Effector memory CD4-positive, alpha-beta T cell (primary cell): ENCODE measurements around the gene CLIC3.

Experiments used
- DNase-seq, 3 donors: peaks; one replicate each; pipeline ENCODE4 v3.0.0-alpha.2; 2020
- H3K27ac ChIP-seq: 2 replicates; pipeline ENCODE4 v1.7.0; 2013; ENCODE audit warnings: mild to moderate bottlenecking, low read length, moderate library complexity; ENCODE audit not compliant: insufficient read depth, poor library complexity, severe bottlenecking
- H3K27me3 ChIP-seq: replicated peaks from 2 replicates; pipeline ENCODE4 v1.7.0; 2013; ENCODE audit warnings: mild to moderate bottlenecking, low read length; ENCODE audit not compliant: insufficient read depth, control insufficient read depth, poor library complexity, severe bottlenecking
- H3K36me3 ChIP-seq: 2 replicates; pipeline ENCODE4 v1.7.0; 2013; ENCODE audit warnings: mild to moderate bottlenecking, low read length, moderate library complexity; ENCODE audit not compliant: control insufficient read depth, insufficient read depth
- H3K4me1 ChIP-seq: 2 replicates; pipeline ENCODE4 v1.7.0; 2013; ENCODE audit warnings: low read length, mild to moderate bottlenecking; ENCODE audit not compliant: control insufficient read depth, insufficient read depth, poor library complexity, severe bottlenecking
- H3K4me3 ChIP-seq: 2 replicates; pipeline ENCODE4 v1.7.0; 2013; ENCODE audit warnings: low read length, low read depth, mild to moderate bottlenecking; ENCODE audit not compliant: insufficient read depth, poor library complexity, severe bottlenecking
- H3K9me3 ChIP-seq: 2 replicates; pipeline ENCODE4 v1.7.0; 2013; ENCODE audit warnings: mild to moderate bottlenecking, low read length, moderate library complexity; ENCODE audit not compliant: control insufficient read depth

CLIC3 gene

DNA sequence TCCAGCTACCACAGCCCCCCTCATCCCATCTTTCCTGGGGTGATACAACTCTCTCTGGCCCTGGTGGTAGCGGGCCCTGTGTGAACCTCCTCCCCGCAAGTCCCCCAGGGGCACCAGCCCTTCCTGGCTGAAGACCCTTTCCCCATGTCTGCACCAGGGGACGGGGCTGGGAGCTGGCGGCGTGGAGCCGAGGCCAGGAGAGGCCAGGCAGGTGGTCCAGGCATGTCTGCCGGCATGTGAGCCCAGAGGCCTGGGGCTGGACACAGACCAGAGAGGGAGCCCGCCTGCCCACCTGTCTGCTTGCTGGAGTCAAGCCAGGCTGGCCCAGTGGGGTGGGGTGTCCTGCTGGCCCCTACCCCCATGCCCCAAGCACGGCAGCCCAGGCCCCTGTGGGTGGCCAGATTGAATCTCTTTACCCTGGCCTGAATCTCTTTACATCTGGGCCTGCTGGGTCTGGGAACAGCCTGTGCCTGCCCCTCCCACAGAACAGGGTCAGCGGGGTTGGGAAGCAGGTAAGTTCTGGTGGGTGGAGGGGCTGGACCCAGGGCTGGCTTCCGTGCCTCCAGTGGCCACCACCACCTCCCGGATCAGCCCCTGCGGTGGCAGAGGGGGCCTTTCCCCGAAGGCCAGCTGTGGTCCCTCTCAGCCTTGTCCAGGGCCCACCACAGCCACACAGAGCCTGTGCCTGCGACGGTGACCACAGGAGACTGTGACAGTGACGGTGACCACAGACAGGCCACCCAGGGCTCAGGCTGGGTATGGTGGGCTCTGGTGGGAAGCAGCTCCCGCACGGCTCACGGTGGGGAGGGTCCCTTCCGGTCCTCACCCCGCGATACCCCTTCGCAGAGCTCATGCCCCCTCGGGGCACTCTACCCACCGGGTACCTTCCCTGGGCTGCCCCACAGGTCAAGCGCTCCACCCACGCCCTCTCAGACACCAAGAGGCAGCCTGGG lies 37.2 kb downstream of the CLIC3 start:
- H3K9me3 ChIP-seq: no peaks in the 10 kb centered on the region
- H3K36me3 ChIP-seq: no peaks in the 10 kb centered on the region
- H3K4me1 ChIP-seq: peaks cover 42% of the 10 kb centered on the region
- H3K4me3 ChIP-seq: no peak overlapping the region
- H3K27ac ChIP-seq: peak overlapping the region; percentile 21
- DNase-seq: no peak
- no peaks in the 10 kb centered on the region for H3K27me3 ChIP-seq

GRCh38 chr9:136958473-136958872 lies 37.9 kb downstream of the CLIC3 start:
- no peak overlapping the region for H3K27ac ChIP-seq
- no peaks in the 10 kb centered on the region for H3K9me3 ChIP-seq
- no peaks in the 10 kb centered on the region for H3K36me3 ChIP-seq
- H3K27me3 ChIP-seq: no peaks in the 10 kb centered on the region
- no peak overlapping the region for H3K4me3 ChIP-seq
- DNase-seq: no peak
- H3K4me1 ChIP-seq: peaks cover 35% of the 10 kb centered on the region

DNA sequence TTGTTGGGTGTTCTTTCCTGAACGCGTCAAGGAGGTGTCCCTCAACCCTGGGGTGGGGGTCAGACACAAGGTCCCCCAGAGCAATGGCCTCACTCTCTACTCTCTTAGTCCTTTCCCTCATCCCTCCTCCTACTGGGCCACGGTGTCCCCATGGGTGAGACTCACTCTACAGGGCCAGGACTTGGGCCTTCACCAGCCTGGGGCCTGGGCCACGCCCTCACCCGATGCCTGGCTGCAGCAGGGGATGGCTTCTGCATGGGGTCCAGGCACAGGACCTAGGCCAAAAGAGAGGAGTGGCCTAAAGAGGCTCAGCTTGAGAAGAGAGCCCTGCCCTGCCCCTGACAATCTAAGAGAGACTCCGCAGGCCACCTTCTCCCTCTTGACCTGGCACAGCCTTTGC lies 38.5 kb downstream of the CLIC3 start:
- no peak for DNase-seq
- no peaks in the 10 kb centered on the region for H3K27me3 ChIP-seq
- H3K27ac ChIP-seq: no peak overlapping the region
- H3K4me3 ChIP-seq: no peak overlapping the region
- peaks cover 31% of the 10 kb centered on the region for H3K4me1 ChIP-seq
- no peaks in the 10 kb centered on the region for H3K36me3 ChIP-seq
- no peaks in the 10 kb centered on the region for H3K9me3 ChIP-seq

DNA sequence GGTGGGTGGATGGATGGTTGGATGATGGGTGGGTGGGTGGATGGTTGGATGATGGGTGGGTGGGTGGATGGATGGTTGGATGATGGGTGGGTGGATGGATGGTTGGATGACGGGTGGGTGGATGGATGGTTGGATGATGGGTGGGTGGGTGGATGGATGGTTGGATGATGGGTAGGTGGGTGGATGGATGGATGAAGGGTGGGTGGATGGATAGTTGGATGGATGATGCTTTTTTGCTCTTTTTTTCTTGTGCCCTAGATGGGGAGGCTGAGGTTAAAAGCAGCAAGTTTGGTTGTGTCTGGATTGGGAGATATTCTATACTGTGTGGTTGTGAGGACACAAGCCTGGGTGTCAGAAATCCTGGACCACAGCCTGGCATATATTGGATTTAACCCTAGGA lies 38.9 kb downstream of the CLIC3 start:
- H3K36me3 ChIP-seq: no peaks in the 10 kb centered on the region
- no peak for DNase-seq
- no peak overlapping the region for H3K27ac ChIP-seq
- no peaks in the 10 kb centered on the region for H3K27me3 ChIP-seq
- H3K4me3 ChIP-seq: no peak overlapping the region
- peaks cover 30% of the 10 kb centered on the region for H3K4me1 ChIP-seq
- H3K9me3 ChIP-seq: no peaks in the 10 kb centered on the region

GRCh38 chr9:136956604-136957003 lies 39.8 kb downstream of the CLIC3 start:
- Histone ChIP-seq H3K9me3 (no peaks in the 10 kb centered on the region), H3K4me1 (peaks cover 25% of the 10 kb centered on the region), H3K36me3 (no peaks in the 10 kb centered on the region), H3K4me3 (no peak overlapping the region), H3K27ac (no peak overlapping the region), H3K27me3 (no peaks in the 10 kb centered on the region)
- DNase-seq: no peak

DNA sequence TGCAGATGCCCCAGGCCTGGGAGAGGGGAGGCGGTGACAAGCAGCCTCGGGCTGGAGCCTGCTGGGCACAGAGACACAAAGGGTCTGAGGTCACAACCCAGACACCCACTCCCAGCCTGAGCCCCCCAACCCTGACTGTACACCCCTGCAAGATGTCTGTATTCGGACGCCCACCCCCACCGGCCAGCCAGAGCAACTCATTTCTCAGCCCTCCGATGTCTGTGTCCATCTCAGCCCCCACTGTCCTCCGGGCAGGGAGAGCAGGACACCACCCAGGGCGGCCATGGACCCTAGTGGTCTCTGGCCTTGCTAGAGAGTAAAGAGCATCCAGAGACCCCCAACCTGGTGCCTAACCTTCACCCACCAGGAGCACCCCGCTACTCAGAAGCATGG lies 40.4 kb downstream of the CLIC3 start:
- no peaks in the 10 kb centered on the region for H3K27me3 ChIP-seq
- no peaks in the 10 kb centered on the region for H3K36me3 ChIP-seq
- H3K9me3 ChIP-seq: no peaks in the 10 kb centered on the region
- H3K4me3 ChIP-seq: no peak overlapping the region
- no peak for DNase-seq
- H3K27ac ChIP-seq: no peak overlapping the region
- peaks cover 20% of the 10 kb centered on the region for H3K4me1 ChIP-seq

DNA sequence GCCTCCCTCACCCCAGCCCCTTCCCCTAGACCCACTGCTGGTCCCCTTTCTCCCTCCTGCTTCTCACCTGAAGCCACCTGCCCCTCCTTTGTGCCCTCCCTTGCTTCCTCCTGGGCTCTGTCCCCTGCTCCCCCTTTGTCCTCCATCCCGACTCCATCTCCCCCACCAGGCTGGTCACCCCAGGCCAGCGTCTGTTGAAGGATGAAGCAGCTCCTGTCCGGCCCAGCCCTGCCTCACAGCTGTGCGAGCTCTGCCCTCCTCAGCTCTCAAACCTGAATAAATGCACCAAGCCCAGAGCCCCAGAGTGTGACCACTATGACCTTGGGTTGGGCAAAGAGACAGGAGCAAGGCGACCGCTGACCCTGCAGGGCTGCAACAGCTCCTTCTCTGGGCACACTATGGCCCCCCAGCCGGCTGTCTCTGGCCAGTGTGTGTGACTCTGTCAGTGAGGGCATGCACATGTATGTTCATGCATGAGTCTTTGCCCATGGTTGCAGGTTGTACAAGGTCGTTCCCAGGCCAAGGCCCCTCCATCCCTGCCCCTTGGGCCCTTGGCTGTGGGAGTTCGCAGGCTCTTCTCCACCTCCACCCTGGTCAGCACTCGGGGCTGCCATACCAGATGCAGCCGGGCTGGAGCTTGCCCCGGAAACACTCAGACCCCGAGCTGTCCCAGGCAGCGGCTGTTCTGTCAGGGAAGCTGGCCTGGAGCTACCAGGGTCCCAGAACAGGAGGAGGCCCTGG lies 41.0 kb downstream of the CLIC3 start:
- no peak for DNase-seq
- Histone ChIP-seq H3K27ac (no peak overlapping the region), H3K4me1 (peaks cover 18% of the 10 kb centered on the region), H3K27me3 (no peaks in the 10 kb centered on the region), H3K9me3 (no peaks in the 10 kb centered on the region), H3K36me3 (no peaks in the 10 kb centered on the region), H3K4me3 (no peak overlapping the region)

DNA sequence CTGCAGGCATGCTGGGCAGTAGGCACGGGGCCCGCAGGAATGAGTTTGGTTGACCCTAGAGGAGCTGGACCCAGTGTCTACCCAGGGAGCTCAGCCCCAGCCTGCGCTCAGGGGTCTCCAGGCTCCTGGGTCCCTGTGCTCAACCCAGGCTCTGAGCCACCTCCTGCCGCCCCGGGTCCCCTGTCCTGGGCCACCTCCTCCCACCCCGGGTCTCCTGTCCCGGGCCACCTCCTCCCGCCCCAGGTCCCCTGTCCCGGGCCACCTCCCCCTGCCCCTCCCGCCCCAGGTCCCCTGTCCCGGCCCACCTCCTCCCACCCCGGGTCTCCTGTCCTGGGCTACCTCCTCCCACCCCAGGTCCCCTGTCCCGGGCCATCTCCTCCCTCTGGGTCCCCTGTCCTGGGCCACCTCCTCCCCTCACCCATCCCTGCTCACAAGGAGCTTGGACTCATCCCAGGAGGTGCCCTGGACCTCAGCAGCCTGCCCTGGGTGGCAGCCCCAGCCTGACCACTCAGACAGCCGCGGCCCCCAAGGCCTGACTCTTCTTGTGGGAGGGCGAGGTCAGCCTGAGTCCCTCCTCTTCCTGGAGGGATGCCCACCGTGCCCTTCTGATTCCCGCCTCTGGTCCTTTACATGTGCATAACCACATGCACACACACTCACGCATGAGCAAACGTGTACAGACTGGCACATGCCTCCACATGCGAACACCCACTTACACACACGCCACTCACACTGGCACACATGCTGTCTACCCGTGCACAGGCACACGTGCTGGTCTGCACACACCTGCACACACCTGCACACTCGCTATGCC lies 41.9 kb downstream of the CLIC3 start:
- Histone ChIP-seq H3K27ac (no peak overlapping the region), H3K36me3 (no peaks in the 10 kb centered on the region), H3K4me3 (no peak overlapping the region), H3K9me3 (no peaks in the 10 kb centered on the region), H3K27me3 (no peaks in the 10 kb centered on the region), H3K4me1 (peaks cover 15% of the 10 kb centered on the region)
- no peak for DNase-seq

DNA sequence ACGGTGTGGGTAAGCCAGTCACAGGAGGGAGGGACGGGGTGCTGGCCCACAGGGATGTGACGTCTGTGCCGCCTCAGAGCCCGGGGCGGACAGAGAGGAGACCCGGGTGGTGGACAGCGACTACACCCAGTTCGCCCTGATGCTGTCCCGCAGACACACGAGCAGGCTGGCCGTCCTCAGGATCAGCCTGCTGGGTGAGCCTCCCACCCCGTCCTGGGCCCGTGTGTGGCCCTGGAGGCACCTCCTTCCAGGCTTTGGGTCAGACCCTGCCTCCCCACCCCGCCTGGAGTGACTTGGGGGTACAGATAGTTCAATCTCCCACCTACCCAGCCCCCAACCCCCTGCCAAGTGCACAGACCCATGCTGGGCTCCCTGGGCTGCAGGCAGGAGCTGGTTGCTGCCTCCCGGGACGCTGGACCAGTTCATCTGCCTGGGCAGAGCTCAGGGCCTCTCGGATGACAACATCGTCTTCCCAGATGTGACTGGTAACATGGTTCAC lies 42.5 kb downstream of the CLIC3 start:
- no peaks in the 10 kb centered on the region for H3K27me3 ChIP-seq
- H3K4me1 ChIP-seq: peaks cover 13% of the 10 kb centered on the region
- H3K9me3 ChIP-seq: no peaks in the 10 kb centered on the region
- no peak overlapping the region for H3K27ac ChIP-seq
- no peaks in the 10 kb centered on the region for H3K36me3 ChIP-seq
- no peak overlapping the region for H3K4me3 ChIP-seq
- no peak for DNase-seq
